Kidney tubule cell (primary cell): ENCODE measurements around the gene LETM1.
A peak's percentile ranks its signal among the peaks of the same experiment; 100 is the strongest.

Experiments used
- DNase-seq: peaks from one replicate; pipeline ENCODE4 v3.0.0-alpha.2; 2018; ENCODE audit warnings: low spot score

Gene LETM1

DNA sequence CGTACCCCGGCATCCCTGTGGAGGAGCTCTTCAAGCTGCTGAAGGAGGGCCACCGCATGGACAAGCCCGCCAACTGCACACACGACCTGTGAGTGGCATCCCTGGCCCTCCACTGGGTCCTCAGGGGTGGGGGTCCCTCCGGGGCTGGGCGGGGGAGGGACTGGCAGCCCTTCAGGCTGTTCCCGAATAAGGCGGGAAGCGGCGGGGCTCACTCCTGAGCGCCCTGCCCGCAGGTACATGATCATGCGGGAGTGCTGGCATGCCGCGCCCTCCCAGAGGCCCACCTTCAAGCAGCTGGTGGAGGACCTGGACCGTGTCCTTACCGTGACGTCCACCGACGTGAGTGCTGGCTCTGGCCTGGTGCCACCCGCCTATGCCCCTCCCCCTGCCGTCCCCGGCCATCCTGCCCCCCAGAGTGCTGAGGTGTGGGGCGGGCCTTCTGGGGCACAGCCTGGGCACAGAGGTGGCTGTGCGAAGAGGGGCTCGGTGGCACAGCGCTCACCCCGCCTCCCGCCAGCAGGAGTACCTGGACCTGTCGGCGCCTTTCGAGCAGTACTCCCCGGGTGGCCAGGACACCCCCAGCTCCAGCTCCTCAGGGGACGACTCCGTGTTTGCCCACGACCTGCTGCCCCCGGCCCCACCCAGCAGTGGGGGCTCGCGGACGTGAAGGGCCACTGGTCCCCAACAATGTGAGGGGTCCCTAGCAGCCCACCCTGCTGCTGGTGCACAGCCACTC lies 49.2 kb downstream of the LETM1 start:
- no peak for DNase-seq

- no peak for DNase-seq
Observed at GRCh38 chr4:1806223-1806564, 49.8 kb downstream of the LETM1 start.

DNA sequence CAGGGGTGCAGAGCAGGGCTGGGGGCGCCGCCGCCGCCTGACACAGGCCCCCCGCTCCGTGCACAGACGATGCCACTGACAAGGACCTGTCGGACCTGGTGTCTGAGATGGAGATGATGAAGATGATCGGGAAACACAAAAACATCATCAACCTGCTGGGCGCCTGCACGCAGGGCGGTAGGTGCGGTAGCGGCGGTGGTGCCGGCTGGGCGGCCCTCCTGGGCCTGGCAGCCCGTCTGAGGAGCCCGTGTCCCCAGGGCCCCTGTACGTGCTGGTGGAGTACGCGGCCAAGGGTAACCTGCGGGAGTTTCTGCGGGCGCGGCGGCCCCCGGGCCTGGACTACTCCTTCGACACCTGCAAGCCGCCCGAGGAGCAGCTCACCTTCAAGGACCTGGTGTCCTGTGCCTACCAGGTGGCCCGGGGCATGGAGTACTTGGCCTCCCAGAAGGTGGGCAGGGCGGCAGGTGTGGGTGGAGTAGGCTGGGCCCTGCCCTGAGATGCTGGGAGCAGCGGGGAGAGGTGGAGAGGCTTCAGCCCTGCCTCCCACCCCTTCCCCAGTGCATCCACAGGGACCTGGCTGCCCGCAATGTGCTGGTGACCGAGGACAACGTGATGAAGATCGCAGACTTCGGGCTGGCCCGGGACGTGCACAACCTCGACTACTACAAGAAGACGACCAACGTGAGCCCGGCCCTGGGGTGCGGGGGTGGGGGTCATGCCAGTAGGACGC lies 50.3 kb downstream of the LETM1 start:
- DNase-seq, result no peak

- no peak for DNase-seq
Observed at GRCh38 chr4:1804638-1805492, 51.1 kb downstream of the LETM1 start.

DNA sequence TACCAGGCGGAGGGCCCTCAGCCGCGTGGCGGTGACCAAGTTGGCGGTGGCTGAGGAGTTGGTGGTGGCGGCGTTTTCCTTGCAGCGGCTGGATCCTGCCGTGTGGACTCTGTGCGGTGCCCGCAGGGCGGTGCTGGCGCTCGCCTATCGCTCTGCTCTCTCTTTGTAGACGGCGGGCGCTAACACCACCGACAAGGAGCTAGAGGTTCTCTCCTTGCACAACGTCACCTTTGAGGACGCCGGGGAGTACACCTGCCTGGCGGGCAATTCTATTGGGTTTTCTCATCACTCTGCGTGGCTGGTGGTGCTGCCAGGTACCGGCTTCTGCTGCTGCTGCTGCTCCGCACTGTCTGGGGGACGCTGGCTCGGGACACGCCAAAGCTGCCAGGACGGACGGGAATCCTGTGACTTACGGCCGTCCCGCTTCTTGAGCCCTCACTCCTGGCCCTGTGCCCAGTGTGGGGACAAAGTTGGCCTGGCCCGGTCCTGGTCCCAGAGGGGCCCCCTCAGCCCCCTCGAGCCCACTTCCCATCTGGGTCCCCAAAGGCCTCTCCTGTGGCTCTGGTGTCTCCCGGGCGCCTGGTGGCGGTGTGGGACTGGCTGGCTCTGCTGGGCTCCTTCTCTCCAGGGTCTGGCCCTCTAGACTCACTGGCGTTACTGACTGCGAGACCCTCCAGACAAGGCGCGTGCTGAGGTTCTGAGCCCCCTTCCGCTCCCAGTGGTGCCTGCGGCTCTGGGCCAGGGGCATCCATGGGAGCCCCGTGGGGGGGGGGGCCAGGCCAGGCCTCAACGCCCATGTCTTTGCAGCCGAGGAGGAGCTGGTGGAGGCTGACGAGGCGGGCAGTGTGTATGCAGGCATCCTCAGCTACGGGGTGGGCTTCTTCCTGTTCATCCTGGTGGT lies 52.2 kb downstream of the LETM1 start:
- DNase-seq, result no peak

DNA sequence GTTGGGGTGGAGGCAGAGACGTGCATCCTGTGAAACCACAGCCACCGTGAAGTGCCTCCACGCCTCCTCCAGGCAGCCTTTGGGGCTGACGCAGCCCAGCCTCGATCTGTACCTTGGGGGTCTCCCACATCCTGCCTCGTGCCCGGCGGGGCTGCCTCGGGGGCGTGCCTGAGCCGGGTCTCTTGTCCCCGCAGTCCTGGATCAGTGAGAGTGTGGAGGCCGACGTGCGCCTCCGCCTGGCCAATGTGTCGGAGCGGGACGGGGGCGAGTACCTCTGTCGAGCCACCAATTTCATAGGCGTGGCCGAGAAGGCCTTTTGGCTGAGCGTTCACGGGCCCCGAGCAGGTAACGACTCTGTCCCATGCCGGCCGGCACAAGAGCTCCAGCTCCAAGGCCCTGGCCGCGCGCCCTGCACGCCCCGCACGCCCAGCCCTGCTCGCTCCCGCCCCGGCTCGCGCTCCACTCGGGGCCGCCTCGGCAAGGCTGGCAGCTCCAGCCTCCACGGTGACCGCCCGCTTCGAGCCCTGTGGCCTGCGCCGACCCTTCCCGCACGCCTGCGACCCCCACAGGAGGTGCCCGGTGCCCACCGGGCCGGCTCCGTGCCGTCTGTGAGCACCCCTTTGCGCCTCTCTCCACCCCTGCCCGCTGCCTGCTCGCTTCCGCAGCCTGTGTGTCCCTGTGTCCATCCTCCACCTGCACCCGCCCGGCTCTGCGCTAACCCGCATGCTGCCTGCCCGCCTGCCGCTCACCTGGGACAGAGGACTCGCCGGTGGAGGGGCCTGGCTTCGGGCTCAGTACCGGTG lies 53.0 kb downstream of the LETM1 start:
- no peak for DNase-seq

- DNase-seq, result no peak
Observed at GRCh38 chr4:1802151-1802715, 53.7 kb downstream of the LETM1 start.

DNA sequence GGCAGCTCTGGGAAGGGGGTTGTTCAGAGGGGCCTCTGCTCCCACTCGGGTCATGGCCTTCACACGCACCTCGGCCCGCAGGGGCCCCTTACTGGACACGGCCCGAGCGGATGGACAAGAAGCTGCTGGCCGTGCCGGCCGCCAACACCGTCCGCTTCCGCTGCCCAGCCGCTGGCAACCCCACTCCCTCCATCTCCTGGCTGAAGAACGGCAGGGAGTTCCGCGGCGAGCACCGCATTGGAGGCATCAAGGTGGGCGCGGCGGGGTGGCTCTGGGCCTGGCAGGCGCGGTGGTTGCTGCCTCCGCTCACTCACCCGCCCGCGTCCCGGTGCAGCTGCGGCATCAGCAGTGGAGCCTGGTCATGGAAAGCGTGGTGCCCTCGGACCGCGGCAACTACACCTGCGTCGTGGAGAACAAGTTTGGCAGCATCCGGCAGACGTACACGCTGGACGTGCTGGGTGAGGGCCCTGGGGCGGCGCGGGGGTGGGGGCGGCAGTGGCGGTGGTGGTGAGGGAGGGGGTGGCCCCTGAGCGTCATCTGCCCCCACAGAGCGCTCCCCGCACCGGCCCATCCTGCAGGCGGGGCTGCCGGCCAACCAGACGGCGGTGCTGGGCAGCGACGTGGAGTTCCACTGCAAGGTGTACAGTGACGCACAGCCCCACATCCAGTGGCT lies 54.5 kb downstream of the LETM1 start:
- no peak for DNase-seq

- no peak for DNase-seq
Observed at GRCh38 chr4:1800805-1801204, 55.2 kb downstream of the LETM1 start.

DNA sequence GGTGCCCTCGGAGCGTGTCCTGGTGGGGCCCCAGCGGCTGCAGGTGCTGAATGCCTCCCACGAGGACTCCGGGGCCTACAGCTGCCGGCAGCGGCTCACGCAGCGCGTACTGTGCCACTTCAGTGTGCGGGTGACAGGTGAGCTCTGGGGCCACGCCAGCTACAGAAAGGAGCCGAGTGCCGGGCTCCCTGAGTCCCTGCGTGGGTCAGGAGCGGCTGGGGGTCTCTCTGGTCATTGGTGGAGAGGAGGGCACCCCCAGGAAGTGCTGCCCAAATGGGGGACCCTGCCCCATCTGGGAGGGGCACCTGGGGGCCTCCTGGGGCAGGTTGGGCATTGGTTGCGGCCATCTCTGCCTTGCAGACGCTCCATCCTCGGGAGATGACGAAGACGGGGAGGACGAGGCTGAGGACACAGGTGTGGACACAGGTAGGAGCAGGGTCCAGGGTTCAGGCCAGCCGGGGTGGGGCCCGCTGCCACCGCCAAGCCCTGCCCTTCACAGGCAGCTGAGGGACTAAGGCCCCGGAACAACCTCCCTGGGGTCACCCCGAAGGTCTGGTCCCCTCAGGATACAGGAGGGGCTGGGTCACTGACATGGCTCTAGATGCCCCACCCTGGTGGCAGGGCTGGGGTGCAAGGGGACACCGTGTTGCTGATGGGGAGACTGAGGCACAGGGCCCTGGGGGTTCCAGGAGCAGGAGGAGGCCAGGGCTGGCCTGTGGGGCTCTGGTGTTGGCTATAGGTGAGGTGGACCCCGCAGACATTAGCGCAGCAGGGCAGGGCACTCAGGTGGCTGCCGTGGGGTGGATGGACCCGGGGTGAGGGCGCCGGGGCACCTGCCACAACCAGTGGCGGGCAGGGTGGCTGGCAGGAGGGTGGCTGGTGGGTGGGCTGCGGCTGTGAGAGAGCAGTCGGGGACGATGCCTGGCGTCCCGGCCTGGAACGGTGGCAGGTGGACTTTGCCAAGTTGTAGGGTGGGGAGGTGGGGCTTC lies 56.3 kb downstream of the LETM1 start:
- DNase-seq, result no peak

GRCh38 chr4:1798580-1799386 lies 57.2 kb downstream of the LETM1 start:
- DNase-seq, result no peak

GRCh38 chr4:1797861-1798579 lies 57.9 kb downstream of the LETM1 start:
- no peak for DNase-seq

GRCh38 chr4:1797298-1797860 lies 58.6 kb downstream of the LETM1 start:
- no peak for DNase-seq

GRCh38 chr4:1796486-1797204 lies 59.3 kb downstream of the LETM1 start:
- DNase-seq, result no peak

DNA sequence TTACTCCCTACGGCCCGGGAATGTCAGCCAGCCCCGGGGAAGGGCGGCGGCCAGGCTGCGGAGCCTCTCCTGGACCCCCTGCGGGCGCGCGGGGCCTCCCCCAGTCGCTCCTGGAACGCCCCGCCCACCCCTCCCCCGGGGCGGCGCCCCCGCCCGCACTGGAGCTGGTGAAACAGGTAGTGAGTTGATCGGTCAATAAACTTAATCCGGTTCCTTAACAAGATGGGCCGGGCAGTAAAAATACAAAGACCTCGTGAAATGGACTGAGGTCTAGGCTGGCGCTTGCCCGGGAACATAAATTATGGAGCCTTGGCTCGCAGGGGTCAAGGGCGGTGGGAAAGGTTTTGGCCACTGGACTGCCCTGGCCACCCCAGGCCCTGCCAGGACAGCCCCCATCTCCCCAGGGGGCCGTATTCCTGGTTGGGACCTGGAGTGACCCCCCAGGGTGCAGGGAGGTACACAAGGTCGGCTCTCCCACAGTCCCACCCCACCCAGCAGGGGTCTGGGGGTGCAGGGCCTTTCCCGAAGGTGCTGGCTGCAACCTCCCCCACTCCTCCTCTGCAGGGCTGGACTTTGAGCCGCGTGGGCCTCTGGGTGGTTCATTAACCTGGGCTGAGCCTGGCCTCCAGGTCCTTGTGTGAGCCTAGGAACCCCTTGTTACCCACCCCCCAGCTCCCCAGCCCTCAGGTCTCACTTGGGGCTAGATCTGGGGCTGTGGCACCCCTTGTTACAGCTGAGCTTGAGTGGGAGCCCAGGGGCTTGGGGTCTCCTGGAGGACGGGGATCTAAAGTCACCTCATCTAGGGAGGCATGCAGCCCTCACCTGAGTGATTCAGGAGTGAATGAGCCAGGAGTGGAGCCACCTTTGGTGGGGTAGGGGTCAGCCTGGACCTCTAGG lies 60.4 kb downstream of the LETM1 start:
- DNase-seq, result peak; percentile 17
